Stimulated activated CD8-positive, alpha-beta memory T cell treated with anti-CD3 and anti-CD28 coated beads, Interleukin-12 subunit alpha, Interleukin-12 subunit beta, amount 100 ng/mL, for 1 hour (primary cell): Measurements from ENCODE around the gene TMEM120A.
"Not testable (repeated sequence)": the region's sequence is repeated elsewhere in the genome, so short reads cannot be mapped to it uniquely, and the experiment has no call there.

Source experiments
- DNase-seq: peaks from one replicate; pipeline ENCODE4 v3.0.0-alpha.2; 2020; ENCODE audit warnings: low read depth

The TMEM120A gene

DNA sequence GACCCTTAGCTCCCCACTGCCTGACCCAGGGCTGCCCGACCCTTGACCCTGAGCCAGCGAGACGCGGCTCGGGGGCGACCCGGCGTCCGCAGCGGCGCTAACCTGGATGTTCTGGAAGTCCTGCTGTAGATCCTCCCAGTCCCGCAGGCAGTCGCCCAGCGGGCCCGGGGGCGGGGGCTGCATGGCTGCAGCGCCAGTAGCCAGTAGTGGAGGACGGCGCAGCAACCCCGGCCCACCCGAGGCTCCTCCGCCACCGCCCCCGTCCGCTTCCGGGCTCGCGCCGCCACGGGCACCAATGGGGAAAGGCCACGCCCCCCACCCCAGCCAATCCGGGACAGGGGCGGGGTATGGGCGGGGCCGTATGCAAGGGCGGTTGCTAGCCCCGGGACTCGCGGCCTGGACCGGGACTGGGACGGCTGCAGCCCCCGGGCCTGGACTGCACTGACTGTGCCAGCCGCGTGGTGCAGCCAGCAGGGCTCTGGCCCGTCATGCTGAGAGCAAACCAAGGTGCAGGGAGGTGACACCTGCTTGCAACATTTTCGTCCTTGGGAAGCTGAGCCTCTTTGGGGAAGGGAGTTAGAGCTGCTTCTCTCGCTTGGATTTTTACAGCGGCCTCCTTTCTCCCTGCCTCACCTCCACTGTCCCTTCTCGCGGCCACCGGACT lies at the start of gene TMEM120A:
TMEM120A (minus strand) TSS at position 208 of the 664 bp plus-strand sequence; CDS start at position 183, 25 bp downstream.
- DNase-seq = peak; percentile 90

DNA sequence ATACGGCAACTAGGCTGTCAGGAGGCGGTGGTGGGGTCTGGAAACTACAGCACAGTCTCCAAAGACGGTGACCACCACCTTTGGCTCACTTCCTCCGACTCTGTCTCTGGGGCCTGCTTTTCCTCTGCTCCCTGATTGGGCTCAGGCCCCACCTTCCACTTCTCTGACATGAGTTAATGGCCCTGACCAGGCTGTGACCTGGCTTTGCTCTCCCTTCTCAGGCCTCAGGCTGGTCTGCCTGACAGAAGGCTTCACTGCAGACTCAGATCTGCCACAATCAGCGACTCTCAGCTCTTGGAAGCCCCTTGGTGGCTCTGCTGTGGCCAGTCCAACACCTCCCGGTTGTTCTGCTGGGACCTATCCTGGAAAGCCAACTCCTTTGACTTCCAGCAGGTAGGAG lies 45.7 kb upstream of the TMEM120A start:
- DNase-seq = no peak

DNA sequence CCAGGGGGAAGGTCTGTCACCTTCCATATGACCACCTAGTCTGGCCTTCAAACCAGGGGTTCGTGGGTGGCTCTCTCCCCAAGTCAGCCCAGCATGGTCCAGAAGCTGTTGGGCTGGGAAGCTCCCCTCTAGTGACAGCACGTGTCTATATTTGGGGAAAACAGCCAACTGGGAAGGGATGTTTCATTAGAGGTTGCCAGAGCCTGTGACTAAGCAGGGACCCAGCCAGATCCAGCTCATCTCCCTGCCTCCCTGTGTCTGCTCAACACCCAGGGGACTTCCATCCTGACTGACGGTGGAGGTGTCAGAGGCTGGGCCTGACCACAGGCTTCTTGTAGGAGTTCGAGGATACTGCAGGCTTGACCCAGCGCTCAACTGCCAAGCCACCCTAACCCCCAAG lies 42.9 kb upstream of the TMEM120A start:
- DNase-seq = no peak

DNA sequence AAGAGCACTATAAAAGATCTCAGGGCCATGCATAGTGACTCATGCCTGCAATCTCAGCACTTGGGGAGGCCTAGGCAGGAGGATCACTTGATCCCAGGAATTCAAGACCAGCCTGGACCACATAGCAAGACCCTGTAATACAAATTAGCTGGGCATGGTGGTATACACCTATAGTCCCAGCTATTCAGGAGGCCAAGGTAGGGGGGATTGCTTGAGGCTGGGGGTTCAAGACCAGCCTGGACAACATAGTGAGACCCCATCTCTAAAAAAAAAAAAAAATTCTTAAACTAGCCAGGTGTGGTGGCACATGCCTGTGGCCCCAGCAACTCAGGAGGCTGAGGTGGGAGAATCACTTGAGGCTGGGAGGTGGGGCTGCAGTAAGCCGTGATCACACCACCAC lies 37.6 kb upstream of the TMEM120A start:
- no peak for DNase-seq

DNA sequence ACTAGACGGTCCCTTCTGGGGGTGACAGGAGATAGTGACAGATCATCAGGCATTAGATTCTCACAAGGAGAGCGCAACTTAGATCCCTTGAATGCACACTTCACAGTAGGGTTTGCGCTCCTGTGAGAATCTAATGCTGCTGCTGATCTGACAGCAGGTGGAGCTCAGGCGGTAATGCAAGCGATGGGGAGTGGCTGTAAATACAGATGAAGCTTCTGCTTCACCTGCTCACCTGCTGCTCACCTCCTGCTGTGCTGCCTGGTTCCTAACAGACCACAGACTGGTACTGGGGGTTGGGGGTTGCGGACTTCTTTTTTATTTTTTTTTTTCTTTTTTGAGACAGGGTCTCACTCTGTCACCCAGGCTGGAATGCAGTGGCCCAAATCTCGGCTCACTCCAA lies 35.3 kb upstream of the TMEM120A start:
- DNase-seq = not testable (repeated sequence)

DNA sequence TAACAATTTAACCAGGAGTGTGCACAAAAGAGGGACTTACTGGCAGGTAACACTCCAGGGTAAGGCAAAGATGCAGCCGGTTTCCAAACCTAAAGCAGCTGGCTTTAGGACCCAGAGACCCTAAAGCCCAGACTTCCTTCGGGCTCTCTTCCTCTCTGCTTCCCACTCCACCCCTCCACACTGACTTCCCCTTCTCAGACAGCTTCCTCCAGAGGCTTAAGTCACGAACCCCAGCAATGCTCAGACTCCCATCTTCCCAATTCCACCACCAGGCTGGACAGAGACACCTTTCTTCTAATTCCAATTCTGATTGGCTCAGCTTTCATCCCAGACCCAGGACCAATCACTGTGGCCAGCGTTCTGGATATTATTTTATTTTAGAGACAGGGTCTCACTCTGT lies 28.6 kb upstream of the TMEM120A start:
- DNase-seq = no peak

DNA sequence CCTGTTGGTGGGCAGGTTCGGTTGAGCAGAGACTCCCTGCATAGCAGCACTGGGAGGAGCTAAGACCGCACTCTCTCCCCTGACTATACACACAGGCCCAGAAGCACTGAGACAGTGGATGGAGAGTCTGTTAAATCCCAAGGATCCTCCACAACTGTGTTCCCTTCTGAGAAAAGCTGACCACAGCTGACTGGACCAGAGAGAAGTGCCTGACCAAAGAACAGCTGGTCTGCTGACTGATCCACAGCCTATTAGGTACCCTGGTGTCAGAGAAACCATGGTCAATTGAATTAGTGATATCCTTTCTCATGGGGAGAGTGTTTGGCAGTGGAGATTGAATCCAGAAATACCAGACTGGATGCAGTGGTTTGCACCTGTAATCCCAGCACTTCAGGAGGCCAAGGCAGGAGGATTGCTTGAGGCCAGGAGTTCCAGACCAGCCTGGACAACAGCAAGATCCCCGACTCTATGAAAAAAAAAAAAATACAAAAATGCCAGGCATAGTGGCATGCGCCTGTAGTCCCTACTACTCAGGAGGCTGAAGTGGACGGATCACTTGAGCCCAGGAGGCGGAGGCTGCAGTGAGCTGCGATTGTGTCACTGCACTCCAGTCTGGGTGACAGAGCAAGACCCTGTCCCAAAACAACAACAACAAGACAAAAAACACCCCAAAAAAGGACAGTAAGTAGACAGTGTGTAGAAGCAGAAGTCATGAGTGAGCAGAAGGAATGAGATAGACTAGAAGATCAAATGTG lies 27.8 kb upstream of the TMEM120A start:
- no peak for DNase-seq

DNA sequence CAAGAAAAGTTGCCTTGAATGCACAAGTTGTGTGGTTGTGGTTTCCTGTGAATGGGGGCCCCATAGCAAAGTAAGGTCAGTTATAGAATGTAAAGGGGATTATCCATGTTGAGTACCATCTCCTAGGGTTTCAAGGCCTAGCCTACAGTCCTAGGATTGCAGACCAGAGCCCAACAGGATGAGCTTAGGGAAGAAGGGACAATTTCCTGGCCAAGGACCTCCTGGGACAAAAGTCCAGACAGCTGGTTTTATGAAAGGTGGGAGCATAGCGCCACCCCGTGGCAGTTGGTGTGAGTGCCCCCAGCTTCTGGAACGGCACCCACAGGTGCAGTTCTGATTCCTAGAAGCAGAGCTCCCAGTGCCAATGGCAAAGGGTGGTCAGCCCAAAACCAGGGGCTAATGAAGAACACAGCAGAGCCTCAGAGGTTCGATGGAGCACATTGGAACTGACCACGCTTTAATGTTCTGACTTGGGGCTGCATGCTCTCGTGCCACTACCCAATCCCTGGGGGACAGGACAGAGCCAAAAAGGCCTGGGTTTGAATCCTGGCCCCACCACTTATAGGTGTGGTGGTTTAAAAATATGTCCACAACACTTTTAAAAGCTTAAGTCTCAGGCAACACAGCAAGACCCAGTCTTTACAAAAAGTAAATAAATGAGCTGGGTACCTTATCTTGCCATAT lies 25.8 kb upstream of the TMEM120A start:
- peak; percentile 49 for DNase-seq

DNA sequence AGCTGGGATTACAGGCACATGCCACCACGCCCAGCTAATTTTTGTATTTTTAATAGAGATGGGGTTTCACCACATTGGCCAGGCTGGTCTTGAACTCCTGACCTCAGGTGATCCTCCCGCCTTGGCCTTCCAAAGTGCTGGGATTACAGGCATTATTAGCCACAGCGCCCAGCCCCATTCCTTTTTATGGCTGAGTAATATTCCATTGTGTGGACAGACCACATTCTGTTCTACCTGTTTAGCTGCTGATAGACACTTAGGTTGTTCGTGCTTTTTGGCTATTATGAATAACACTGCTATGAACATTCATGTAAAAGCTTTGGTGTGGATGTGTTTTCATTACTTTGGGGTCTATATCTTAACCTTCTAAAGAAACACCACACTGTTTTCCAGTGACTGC lies 24.1 kb upstream of the TMEM120A start:
- not testable (repeated sequence) for DNase-seq

DNA sequence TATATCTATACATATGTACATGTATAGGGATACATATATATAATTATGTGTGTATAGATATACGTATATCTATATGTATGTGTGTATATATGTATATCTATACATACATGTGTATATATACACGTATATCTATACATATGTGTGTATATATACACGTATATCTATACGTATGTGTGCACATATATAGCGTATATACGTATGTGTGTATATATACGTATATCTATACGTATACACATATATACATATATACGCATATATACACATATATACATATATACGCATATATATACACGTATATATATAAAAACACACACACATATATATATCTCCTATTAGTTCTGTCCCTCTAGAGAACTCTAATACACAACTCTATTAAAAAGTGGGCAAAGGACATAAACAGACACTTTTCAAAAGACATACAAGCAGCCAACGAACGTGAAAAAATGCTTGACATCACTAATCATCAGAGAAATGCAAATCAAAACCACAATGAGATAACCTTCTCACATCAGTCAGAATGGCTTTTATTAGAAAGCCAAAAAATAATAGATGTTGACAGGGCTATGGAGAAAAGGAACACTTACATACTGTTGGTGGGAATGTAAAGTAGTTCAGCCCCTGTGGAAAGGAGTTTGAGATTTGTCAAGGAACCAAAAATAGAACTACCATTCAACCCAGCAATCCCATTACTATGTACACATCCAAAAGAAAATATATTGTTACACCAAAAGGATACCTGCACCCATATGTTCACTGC lies 22.0 kb upstream of the TMEM120A start:
- DNase-seq = no peak

DNA sequence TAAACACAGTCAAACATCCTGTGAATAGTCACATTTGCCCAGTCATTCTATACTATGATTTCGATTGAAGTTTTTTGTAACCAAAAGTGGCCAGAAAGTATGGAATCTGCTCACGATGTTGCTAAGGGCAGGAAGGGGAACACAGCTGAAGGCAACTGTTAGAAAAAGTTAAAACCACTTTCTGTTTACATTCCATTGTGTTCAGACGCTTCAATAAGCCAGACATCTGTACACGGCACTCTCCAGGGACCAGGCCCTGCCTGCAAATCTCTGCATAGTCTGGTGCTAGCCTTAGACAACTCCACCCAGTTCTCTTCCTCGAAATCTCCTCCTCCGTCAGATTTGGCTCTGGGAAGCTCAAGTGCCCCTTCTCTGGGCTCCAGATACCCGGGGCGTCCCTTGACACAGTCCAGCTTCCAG lies 17.1 kb upstream of the TMEM120A start:
- DNase-seq = no peak

DNA sequence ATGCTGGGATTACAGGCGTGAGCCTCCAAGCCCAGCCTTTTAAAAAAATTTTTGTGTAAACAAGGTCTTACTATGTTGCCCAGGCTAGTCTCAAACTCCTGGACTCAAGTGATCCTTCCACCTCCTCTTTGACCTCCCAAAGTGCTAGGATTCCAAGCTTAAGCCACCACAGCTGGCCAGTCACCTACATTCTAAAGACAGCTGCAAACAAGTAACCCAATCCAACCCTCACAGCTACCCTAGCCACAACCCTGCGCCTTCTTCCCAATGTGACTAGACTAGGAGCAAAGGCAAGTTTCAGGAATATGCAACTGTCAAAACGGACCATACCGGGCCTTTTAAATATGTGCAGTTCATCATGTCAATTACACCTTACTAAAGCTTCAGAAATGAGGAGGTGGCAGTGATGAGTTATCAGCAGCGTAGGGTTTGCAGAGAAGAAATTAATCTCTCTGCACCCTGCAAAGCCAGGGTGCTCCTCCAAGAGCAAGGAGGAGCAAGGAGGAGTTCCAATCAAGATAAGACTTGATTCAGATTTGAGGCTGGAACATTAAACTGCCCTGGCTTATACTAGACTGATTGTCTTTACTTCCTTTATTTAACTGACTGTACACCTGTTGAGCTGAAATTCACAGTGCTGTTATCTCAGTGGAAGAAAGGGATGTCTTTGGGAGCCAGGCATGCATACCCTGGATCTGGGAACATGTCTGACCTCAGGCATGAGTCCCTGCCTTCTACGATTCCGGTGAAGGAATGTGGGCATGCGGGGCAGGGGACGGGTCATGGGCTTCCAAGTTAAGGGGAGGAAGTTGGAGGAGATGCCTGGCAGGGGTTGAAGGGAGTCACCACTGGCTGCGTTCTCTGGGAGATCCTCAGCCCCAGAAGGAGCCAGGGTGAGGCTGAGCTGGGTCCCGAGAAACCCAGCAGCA lies 15.5 kb upstream of the TMEM120A start:
- no peak for DNase-seq

DNA sequence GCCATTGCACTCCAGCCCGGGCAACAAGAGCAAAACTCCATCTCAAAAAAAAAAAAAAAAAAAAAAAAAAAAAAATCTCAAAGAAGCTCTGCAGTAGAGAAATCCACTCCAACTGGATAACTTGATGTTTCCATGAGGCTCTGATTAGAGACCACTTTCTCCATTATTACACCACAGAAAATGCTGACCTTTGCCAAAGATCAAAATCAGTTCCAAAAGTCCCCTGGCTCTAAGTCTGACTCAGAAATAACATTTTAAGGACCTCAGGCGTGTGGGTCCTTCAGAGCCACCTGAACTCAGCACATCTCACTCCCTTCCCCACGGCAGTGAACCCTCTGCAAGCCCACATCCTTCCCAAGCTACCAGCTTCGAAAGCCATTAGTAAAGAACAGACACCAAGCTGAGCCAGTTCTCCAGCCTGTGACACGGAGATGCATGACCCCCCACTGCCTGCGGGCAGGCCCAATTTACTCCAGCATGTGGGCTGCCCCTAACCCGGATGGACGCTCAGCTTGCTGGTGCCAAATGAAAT lies 13.8 kb upstream of the TMEM120A start:
- DNase-seq = no peak

DNA sequence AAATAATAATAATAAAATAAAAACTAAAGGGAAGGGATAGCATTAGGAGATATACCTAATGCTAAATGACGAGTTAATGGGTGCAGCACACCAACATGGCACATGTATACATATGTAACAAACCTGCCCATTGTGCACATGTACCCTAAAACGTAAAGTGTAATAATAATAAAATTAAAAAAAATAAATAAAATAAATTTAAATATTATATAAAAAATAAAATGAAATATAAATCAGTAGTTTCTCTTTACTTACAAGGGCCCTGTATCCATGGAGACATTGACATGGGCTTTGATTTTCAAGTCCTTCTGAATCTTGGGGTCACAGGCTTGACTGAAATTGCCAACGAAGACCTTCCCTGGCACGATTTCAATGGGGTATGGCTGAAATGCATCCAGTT lies 10.6 kb upstream of the TMEM120A start:
- not testable (repeated sequence) for DNase-seq

DNA sequence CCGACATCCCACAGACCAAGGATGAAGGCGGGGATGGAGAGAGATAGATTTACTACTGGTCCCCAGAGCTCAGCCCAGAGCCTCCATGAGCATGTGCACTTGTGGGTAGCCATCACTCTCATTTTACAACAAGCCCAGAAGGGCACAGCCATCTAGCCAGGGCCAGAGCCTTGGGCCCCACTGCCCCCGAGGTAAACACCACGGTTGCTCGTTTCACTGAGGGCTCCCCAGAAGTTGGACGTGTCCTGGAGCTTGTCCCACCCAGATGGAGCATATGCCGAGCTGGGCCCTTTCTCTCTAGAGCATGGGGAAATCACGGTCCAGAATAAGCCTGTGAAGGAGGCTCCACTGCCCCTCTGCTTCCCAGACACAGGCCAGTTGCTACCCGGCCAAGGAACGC lies 9.0 kb upstream of the TMEM120A start:
- DNase-seq = no peak

DNA sequence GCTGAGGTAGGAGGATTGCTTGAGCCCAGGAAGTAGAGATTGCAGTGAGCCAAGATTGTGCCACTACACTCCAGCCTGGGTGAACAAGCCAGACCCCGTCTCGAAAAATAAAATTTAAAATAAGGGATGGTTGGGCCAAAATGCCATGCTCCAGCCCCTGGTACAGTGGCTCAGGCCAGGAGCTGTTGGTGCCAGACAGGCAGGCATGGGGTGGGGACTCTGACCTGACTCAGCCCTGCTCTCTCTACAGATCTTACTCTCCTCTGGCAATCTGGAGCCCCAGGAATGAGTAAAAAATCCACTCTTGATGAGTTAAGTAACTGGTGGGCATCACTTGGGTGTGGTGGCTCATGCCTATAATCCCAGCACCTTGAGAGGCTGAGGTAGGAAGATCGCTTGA lies 8.4 kb upstream of the TMEM120A start:
- DNase-seq = no peak

DNA sequence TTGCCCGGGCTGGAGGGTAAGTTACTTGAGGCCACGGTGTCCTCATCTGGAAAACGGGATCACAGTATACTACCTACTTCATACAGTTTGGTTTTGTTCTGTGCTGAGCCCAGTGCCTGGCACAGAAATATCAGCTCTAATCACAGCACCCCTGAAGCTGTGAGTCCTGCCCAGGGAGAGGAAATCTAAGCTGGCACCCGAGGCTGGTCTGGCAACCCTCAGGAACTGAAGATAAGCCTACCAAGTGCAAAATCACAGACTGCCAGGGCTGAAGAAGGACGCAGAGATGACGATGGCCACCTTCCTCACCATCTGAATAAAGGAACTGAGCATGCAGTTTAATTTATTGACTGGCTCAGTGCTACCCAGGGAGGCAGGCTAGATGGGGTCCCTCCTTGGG lies 7.7 kb upstream of the TMEM120A start:
- DNase-seq = no peak

DNA sequence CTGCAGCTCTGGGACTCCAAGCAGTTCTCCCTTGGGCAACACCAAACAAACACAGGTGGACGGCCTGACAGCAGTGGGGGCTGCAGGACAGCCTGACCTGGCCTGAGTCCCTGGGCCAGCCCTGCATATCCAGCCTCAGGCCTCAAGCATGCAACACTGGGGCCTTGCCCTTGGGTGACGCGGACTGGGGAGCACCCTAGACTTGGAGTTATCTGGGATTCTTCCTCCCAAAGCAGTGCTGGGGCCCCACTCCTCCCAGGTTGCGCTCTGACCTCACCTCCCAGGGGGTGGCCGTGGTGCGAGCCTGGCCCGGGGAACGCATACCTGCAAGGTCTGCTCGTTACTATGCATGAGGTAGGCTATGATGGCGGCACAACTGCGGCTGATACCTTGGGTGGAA lies 6.2 kb upstream of the TMEM120A start:
- DNase-seq = no peak

DNA sequence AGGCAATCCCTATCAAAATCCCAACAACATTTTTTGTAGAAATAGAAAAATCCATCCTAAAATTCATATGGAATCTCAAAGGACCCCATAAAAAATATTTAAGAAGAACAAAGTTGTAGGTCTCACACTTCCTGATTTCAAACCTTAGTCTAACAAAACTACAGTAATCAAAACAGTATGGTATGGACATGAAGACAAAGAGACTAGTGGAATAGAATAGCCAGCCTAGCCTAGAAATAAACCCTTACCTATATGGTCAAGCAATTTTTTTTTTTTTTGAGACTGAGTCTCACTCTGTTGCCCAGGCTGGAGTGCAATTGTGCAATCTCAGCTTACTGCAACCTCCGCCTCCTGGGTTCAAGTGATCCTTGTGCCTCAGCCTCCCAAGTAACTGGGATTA lies 3.6 kb upstream of the TMEM120A start:
- DNase-seq = no peak

DNA sequence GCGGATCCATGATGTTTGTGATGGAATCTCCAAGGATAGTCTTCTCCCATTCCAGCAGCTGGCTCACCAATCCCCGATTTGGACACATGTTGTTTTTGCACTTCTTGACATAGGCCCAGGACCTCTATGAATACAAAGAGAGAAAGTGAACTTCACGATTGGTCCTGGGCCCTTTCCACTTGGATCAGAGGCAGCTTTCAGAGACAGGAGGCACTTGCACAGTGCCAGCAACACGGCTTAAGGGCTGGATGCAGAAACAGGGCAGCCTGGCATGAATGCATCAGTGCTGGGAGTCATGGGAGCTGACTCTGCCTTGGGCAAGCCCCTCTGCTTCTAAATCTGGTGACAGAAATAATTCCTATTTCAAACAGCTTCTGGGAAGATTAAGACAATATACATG lies 2.1 kb upstream of the TMEM120A start:
- DNase-seq = no peak

DNA sequence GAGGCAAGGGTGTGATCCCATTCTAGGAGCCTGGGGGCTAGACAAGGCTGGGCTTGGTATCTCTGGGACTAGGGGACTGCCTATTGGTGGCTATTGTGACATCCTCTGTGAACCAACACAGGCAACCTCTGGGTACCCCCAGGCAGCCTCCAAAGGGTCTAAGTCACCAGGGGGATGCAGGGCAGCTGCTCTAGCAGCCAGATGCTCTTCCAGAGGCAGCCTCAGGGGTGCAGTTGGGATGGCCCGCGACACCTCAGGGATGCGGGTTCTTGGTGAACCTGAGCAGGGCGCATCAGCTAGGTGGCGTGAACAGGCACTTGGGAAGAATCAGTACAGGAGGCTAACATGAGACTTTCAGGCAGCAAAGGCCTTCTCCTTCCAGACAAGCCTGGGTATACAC lies 1.6 kb upstream of the TMEM120A start:
- DNase-seq = no peak
